SW 1271 (cell line): ENCODE measurements around the gene ARL13A.
"Not testable (repeated sequence)": the region's sequence is repeated elsewhere in the genome, so short reads cannot be mapped to it uniquely, and the experiment has no call there.

Experiments
- DNase-seq, 2 experiments: peaks; one replicate each; lab custom pipeline; 2025; lab: John Stamatoyannopoulos, UW

ARL13A gene

GRCh38 chrX:100990139-100990538 is 20.6 kb downstream of the ARL13A start:
- DNase-seq = no peak

- DNase-seq = peak in 1 of 2 experiments; percentile 64
Observed at GRCh38 chrX:100994352-100995281, 25.1 kb downstream of the ARL13A start.

- peak in 1 of 2 experiments; percentile 22 for DNase-seq
Observed at GRCh38 chrX:100995469-100995868, 26.0 kb downstream of the ARL13A start.

GRCh38 chrX:100999451-100999850 is 29.9 kb downstream of the ARL13A start:
- no peak for DNase-seq

GRCh38 chrX:101009090-101009489 is 39.6 kb downstream of the ARL13A start:
- DNase-seq = no peak

- not testable (repeated sequence) for DNase-seq
Observed at GRCh38 chrX:101012031-101012430, 42.5 kb downstream of the ARL13A start.

GRCh38 chrX:101022020-101022419 is 52.5 kb downstream of the ARL13A start:
- DNase-seq = no peak

GRCh38 chrX:101025126-101025525 is 55.6 kb downstream of the ARL13A start:
- DNase-seq = no peak

GRCh38 chrX:101028562-101028961 is 59.1 kb downstream of the ARL13A start:
- no peak for DNase-seq

- DNase-seq = no peak
Observed at GRCh38 chrX:101029665-101030064, 60.2 kb downstream of the ARL13A start.

- no peak for DNase-seq
Observed at GRCh38 chrX:101037231-101037630, 67.7 kb downstream of the ARL13A start.

GRCh38 chrX:101040197-101040596 is 70.7 kb downstream of the ARL13A start:
- no peak for DNase-seq
